IMR-90 (cell line): ENCODE measurements around the gene ZNRF3. TPM values are rescaled to one million over a fixed set of nuclear protein-coding genes. Genes with fewer than 3 reads are reported as not detected.

Experiments
- ATAC-seq: fragments of 200-7000 bp; cut with Tn5 transposase; 2 replicates; pipeline ENCODE4 v1.9.1; 2020; ENCODE audit warnings: low read depth, mild to moderate bottlenecking, moderate library complexity
- BruUV-seq: library from RNA; stranded (reverse); fragments of 400-500 nt; replicated peaks from 2 replicates; lab custom pipeline; 2021; lab: Mats Ljungman, UMichigan
- CTCF ChIA-PET: fragments of 300-600 bp; formaldehyde crosslinking; extraction: SDS; loops from one replicate; lab custom pipeline; 2021; ENCODE audit warnings: antibody characterized with exemption; lab: Yijun Ruan, JAX
- POLR2A ChIA-PET: fragments of 300-600 bp; sonication (Branson Sonifier 250); formaldehyde crosslinking; loops from one replicate; lab custom pipeline; 2022; ENCODE audit warnings: antibody characterized with exemption; ENCODE audit not compliant: unreplicated experiment; lab: Charles Lee
- DNase-seq: peaks from one replicate; pipeline ENCODE4 v3.0.0; 2013
- H2AFZ ChIP-seq: replicated peaks from 2 replicates; pipeline ENCODE3; 2013; ENCODE audit warnings: low read length, mild to moderate bottlenecking; ENCODE audit not compliant: poor library complexity
- H2AK5ac ChIP-seq: 2 replicates; pipeline ENCODE4 v1.6.1; 2013; ENCODE audit warnings: low read depth, low read length, inconsistent platforms
- H2AK9ac ChIP-seq: replicated peaks from 2 replicates; pipeline ENCODE3; 2013; ENCODE audit warnings: mild to moderate bottlenecking, low read depth, low read length, moderate library complexity; ENCODE audit not compliant: poor library complexity
- H2BK120ac ChIP-seq: 2 replicates; pipeline ENCODE4 v1.6.1; 2013; ENCODE audit warnings: low read depth, low read length, inconsistent platforms
- H2BK15ac ChIP-seq: 3 replicates; pipeline ENCODE4 v1.6.1; 2013; ENCODE audit warnings: low read depth, low read length, inconsistent platforms
- H2BK20ac ChIP-seq: 2 replicates; pipeline ENCODE4 v1.6.1; 2013; ENCODE audit warnings: low read depth, mild to moderate bottlenecking, inconsistent platforms, low read length, moderate library complexity
- H2BK5ac ChIP-seq: 2 replicates; pipeline ENCODE4 v1.6.1; 2013; ENCODE audit warnings: mild to moderate bottlenecking, low read depth, low read length, inconsistent platforms; ENCODE audit not compliant: poor library complexity, severe bottlenecking
- H3K14ac ChIP-seq: replicated peaks from 2 replicates; pipeline ENCODE4 v1.6.1; 2013; ENCODE audit warnings: low read depth, low read length, inconsistent platforms
- H3K18ac ChIP-seq: 2 replicates; pipeline ENCODE4 v1.6.1; 2013; ENCODE audit warnings: low read depth, low read length, control low read depth
- H3K23ac ChIP-seq: 2 replicates; pipeline ENCODE4 v1.6.1; 2013; ENCODE audit warnings: low read depth, low read length, inconsistent platforms
- H3K27ac ChIP-seq: 2 replicates; pipeline ENCODE4 v1.5.1; 2013; ENCODE audit warnings: mild to moderate bottlenecking, control low read depth, low read length; ENCODE audit not compliant: insufficient read depth
- H3K27me3 ChIP-seq: 2 replicates; pipeline ENCODE4 v1.6.1; 2013; ENCODE audit warnings: low read length; ENCODE audit not compliant: control insufficient read depth, insufficient read depth
- H3K36me3 ChIP-seq: 2 replicates; pipeline ENCODE4 v1.6.1; 2013; ENCODE audit warnings: low read length, mixed read lengths; ENCODE audit not compliant: control insufficient read depth, insufficient read depth
- H3K4ac ChIP-seq: 2 replicates; pipeline ENCODE4 v1.6.1; 2013; ENCODE audit warnings: low read depth, low read length, inconsistent platforms
- H3K4me1 ChIP-seq: 2 replicates; pipeline ENCODE4 v1.6.1; 2013; ENCODE audit warnings: low read length, mixed read lengths; ENCODE audit not compliant: control insufficient read depth, insufficient read depth
- H3K4me2 ChIP-seq: 2 replicates; pipeline ENCODE4 v1.6.1; 2013; ENCODE audit warnings: low read depth, mild to moderate bottlenecking, control low read depth, low read length, moderate library complexity
- H3K4me3 ChIP-seq: 2 replicates; pipeline ENCODE4 v1.5.1; 2013; ENCODE audit warnings: low read depth, mild to moderate bottlenecking, control low read depth, low read length, moderate library complexity; ENCODE audit not compliant: insufficient read depth
- H3K56ac ChIP-seq: 2 replicates; pipeline ENCODE4 v1.6.1; 2013; ENCODE audit warnings: low read length, inconsistent platforms; ENCODE audit not compliant: insufficient read depth; ENCODE audit errors: extremely low read depth
- H3K79me1 ChIP-seq, 2 experiments: 2 replicates each; pipeline ENCODE4 v1.6.1; 2013; ENCODE audit warnings: low read length in 2 of 2, inconsistent platforms in 1 of 2, low read depth in 1 of 2
- H3K9ac ChIP-seq: 2 replicates; pipeline ENCODE4 v1.6.1; 2013; ENCODE audit warnings: low read depth, low read length, control low read depth
- H3K9me1 ChIP-seq: 2 replicates; pipeline ENCODE4 v1.6.1; 2013; ENCODE audit warnings: low read length, inconsistent platforms; ENCODE audit not compliant: insufficient read depth
- H3K9me3 ChIP-seq: 2 replicates; pipeline ENCODE4 v1.6.1; 2013; ENCODE audit warnings: low read length; ENCODE audit not compliant: control insufficient read depth, insufficient read depth
- H4K20me1 ChIP-seq: 2 replicates; pipeline ENCODE4 v1.6.1; 2013; ENCODE audit warnings: low read length, inconsistent platforms; ENCODE audit not compliant: insufficient read depth
- H4K5ac ChIP-seq: 2 replicates; pipeline ENCODE4 v1.6.1; 2013; ENCODE audit warnings: mild to moderate bottlenecking, low read depth, low read length, control low read depth
- H4K8ac ChIP-seq, 2 experiments: 2 replicates each; pipeline ENCODE4 v1.6.1; 2013; ENCODE audit warnings: low read depth in 2 of 2, low read length in 2 of 2, control low read depth in 1 of 2, inconsistent platforms in 1 of 2
- H4K91ac ChIP-seq: 2 replicates; pipeline ENCODE4 v1.6.1; 2013; ENCODE audit warnings: low read depth, low read length, inconsistent platforms; ENCODE audit not compliant: insufficient read depth
- BHLHE40 ChIP-seq: fragments of 150-350 bp; IDR thresholded peaks from 2 replicates; pipeline ENCODE4 v1.6.1; 2016; ENCODE audit warnings: mild to moderate bottlenecking, low read depth, low read length
- CHD1 ChIP-seq: IDR thresholded peaks from 2 replicates; pipeline ENCODE4 v1.6.1; 2012; ENCODE audit warnings: low read depth, low read length, improper control_type of control experiment
- FOS ChIP-seq: fragments of 150-350 bp; IDR thresholded peaks from 2 replicates; pipeline ENCODE4 v1.6.1; 2016; ENCODE audit warnings: low read depth, low read length
- MAFK ChIP-seq: IDR thresholded peaks from 2 replicates; pipeline ENCODE4 v1.6.1; 2012; ENCODE audit warnings: low read depth, low read length, improper control_type of control experiment
- NFE2L2 ChIP-seq: fragments of 150-350 bp; IDR thresholded peaks from 2 replicates; pipeline ENCODE4 v1.6.1; 2016; ENCODE audit warnings: low read depth, mild to moderate bottlenecking, low read length
- POLR2A ChIP-seq: IDR thresholded peaks from 2 replicates; pipeline ENCODE4 v1.6.1; 2012; ENCODE audit warnings: mild to moderate bottlenecking, low read depth, low read length
- RAD21 ChIP-seq: IDR thresholded peaks from 2 replicates; pipeline ENCODE4 v1.6.1; 2012; ENCODE audit warnings: low read length, improper control_type of control experiment
- RFX5 ChIP-seq: IDR thresholded peaks from 2 replicates; pipeline ENCODE4 v1.8.0; 2012; ENCODE audit warnings: low read depth, mild to moderate bottlenecking, low read length, moderate library complexity
- SMC3 ChIP-seq: fragments of 150-350 bp; IDR thresholded peaks from 2 replicates; pipeline ENCODE4 v1.6.1; 2016; ENCODE audit warnings: low read depth, mild to moderate bottlenecking, antibody characterized with exemption, low read length, moderate library complexity
- WGBS, 2 experiments: methylation state at CpG; one replicate each; pipeline versions ENCODE4 v1.1.5 to v1.1.7; 2013; ENCODE audit warnings: missing lambda C conversion rate in 2 of 2; ENCODE audit not compliant: insufficient read length in 1 of 2; ENCODE audit errors: extremely low coverage in 2 of 2; 5-methylcytosine and 5-hydroxymethylcytosine counted together
- dilution Hi-C: fragments of 300-500 bp; cut with HindIII; formaldehyde crosslinking; loops from one replicate; pipeline ENCODE4 v1.14.3; 2018; ENCODE audit warnings: low sequenced_read_pairs; ENCODE audit not compliant: unreplicated experiment
- in situ Hi-C: fragments of 300-500 bp; cut with MboI; formaldehyde crosslinking; loops from 3 replicates; pipeline ENCODE4 v1.14.3; 2019; ENCODE audit warnings: low sequenced_read_pairs, inconsistent platforms, mixed read lengths
- intact Hi-C: fragments of 100-400 bp; cut with micrococcal nuclease; formaldehyde crosslinking; loops from 2 replicates; pipeline ENCODE4 v1.10.0; 2022
- polyA plus RNA-seq, 3 experiments: library from polyadenylated mRNA; depleted of rRNA; stranded (reverse); fragments of >200 nt; gene quantifications; 2 replicates each; pipeline ENCODE4 v1.2.3, GENCODE V29; 2012; ENCODE audit warnings: low replicate concordance in 1 of 3
- total RNA-seq: library from RNA; depleted of rRNA; stranded (reverse); fragments of >200 nt; gene quantifications from 2 replicates; pipeline ENCODE4 v1.2.3, GENCODE V29; 2012
- TF ChIP-seq, protein P1 (sequence below): fragments of 150-350 bp; IDR thresholded peaks from 2 replicates; pipeline ENCODE4 v1.6.1; 2016; ENCODE audit warnings: low read depth, mild to moderate bottlenecking, low read length, moderate library complexity, borderline replicate concordance

ZNRF3 gene
- total and polyA plus RNA-seq, 2 of the 4 experiments (the other 2 are of a cell fraction): 1.4 to 2.4 TPM

DNA sequence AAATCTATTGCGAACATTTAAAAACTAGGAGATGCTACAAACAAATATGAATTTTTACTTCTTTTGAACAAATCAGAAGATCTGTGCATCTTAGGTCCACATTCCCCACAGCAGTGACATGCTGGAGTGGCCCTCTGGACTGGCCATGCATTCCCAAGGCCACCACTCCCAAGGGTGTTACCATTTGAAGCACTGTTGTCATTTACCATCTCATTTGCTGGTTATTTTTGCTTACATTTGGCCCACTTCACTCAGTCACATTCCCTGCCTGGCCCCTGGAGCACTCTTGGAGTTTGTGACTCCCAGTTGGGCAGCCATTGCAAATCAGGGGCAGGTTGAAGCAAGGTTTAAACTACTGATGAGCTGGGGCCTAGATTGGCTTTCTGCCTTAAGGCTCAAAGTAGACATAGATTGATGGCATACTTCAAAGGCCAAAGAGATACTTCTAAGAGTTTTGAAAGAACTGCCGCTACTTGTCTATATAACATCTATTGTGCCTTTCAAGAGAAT, 8.5 kb upstream of the ZNRF3 start:
- Histone ChIP-seq H3K23ac (no peak overlapping the region), H3K9ac (no peak overlapping the region), H3K18ac (no peak overlapping the region), H4K5ac (no peak overlapping the region), H3K36me3 (no peaks in the 10 kb centered on the region), H2BK20ac (no peak overlapping the region), H3K56ac (no peak overlapping the region), H3K4ac (no peak overlapping the region), H3K27ac (no peak overlapping the region), H2AK9ac (no peak overlapping the region), H2AK5ac (no peak overlapping the region), H3K4me2 (no peak overlapping the region), H3K79me1 (no peaks in the 10 kb centered on the region), H3K14ac (no peak overlapping the region), H3K27me3 (no peaks in the 10 kb centered on the region), H4K91ac (no peak overlapping the region), H2AFZ (no peak overlapping the region), H3K4me1 (no peaks in the 10 kb centered on the region), H2BK120ac (no peak overlapping the region), H3K9me1 (no peaks in the 10 kb centered on the region), H3K4me3 (no peak overlapping the region), H4K8ac (no peak overlapping the region), H4K20me1 (no peaks in the 10 kb centered on the region), H2BK15ac (no peak overlapping the region), H3K9me3 (no peaks in the 10 kb centered on the region), H2BK5ac (no peak overlapping the region)
- WGBS, 2 experiments: no CpG with 5 or more reads among the region's 2 CpGs
- TF ChIP-seq RFX5 (no peak), CHD1 (no peak), RAD21 (no peak), NFE2L2 (no peak), BHLHE40 (no peak), MAFK (no peak), SMC3 (no peak), FOS (no peak), POLR2A (no peak)
- TF ChIP-seq, protein P1, sequence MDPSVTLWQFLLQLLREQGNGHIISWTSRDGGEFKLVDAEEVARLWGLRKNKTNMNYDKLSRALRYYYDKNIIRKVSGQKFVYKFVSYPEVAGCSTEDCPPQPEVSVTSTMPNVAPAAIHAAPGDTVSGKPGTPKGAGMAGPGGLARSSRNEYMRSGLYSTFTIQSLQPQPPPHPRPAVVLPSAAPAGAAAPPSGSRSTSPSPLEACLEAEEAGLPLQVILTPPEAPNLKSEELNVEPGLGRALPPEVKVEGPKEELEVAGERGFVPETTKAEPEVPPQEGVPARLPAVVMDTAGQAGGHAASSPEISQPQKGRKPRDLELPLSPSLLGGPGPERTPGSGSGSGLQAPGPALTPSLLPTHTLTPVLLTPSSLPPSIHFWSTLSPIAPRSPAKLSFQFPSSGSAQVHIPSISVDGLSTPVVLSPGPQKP: no peak
- no TSS peak for BruUV-seq
- intact Hi-C loops (no loop called here), in situ Hi-C loops (no loop called here), dilution Hi-C loops (no loop called here)
- DNase-seq (no peak), ATAC-seq (no peak)
- CTCF ChIA-PET: no interaction called here
- POLR2A ChIA-PET: no interaction called here
